ENCODE data around the gene MSI2. TPM values are rescaled to one million over a fixed set of nuclear protein-coding genes. Genes with fewer than 3 reads are reported as not detected.

Gene MSI2
- total RNA-seq, 4 donors from 2014 or later: 27.3 to 50.4 (median 36.8) TPM

DNA sequence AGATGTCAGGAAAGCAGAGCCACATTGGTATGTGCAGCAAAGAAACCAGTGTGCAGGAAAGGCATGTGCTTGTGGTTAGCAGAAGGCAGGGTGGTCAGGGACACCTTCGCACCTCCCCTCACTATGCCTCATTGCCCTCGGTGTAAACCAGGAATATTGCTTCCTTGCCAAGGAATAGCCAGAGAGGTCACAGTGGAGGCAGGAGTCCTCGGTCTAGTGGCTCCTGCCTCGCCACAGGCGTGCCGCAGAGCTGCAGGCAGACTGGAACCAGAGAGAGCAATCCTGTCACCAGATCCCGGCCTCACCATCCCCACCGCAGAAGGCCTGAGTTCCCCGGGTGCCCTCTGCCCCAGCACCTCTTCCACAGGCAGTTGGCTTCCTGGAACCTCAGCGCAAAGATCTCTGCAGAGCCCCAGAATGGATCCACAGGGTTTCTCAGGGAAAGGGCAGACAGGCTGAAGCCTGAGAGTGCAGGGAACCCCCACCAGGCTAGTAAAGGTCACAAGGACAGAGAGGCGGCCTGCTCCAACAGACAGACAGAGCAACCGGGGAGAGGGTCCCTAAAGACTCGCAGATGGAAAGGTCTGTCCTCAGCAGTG is 467.2 kb downstream of the MSI2 start:
- 80 to 100% methylated on average over 1 of the region's 13 CpGs for WGBS, 2 donors (ENCODE audit: low coverage in 1 of 2)
- TF ChIP-seq POLR2AphosphoS5 (IDR thresholded peaks at IDR 0.05) (no peak), POLR2A (IDR thresholded peaks at IDR 0.05) (no peak), EP300 (IDR thresholded peaks at IDR 0.05) (no peak)
- TF ChIP-seq, protein P1, sequence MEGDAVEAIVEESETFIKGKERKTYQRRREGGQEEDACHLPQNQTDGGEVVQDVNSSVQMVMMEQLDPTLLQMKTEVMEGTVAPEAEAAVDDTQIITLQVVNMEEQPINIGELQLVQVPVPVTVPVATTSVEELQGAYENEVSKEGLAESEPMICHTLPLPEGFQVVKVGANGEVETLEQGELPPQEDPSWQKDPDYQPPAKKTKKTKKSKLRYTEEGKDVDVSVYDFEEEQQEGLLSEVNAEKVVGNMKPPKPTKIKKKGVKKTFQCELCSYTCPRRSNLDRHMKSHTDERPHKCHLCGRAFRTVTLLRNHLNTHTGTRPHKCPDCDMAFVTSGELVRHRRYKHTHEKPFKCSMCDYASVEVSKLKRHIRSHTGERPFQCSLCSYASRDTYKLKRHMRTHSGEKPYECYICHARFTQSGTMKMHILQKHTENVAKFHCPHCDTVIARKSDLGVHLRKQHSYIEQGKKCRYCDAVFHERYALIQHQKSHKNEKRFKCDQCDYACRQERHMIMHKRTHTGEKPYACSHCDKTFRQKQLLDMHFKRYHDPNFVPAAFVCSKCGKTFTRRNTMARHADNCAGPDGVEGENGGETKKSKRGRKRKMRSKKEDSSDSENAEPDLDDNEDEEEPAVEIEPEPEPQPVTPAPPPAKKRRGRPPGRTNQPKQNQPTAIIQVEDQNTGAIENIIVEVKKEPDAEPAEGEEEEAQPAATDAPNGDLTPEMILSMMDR (IDR thresholded peaks at IDR 0.05): no peak

DNA sequence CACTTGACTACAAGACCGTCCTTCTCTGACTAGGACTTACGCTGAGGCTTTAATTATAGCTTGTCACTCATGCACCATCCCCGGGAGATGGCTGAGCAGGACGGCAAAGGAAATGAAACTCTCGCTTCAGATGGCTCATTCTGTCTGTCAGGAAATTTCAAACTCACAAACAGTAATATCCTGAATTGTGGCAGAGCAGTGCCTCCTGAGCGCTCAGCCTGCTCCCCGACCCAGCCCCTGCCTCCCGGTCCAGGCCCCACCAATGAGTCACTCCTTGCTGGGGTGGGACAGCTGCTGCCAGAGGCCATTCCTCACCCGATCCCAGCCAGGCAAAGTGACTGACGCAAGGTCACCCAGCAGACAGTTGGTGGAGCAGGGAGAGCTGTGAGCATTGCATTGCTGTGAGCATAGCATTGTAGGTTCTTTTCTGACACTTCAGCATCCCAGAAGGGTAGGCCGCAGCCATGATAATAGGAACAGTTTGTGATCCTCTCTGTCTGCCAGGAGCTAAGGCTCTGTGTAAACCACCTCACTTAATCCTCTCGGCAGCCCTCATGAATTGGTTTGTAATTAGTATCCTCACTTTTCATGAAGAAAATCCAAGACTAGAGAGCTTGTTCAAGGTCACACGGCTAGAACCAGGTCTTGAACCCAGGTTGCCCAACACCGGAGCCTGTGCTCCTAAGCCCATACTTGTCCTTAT is 467.9 kb downstream of the MSI2 start:
- 75 to 78% methylated on average over 5 to 9 of the region's 14 CpGs for WGBS, 2 donors (ENCODE audit: low coverage in 1 of 2)
- Histone ChIP-seq H3K27ac (no peak overlapping the region), H3K4me1 (no peaks in the 10 kb centered on the region), H3K4me3 (no peak overlapping the region), H3K36me3 (no peaks in the 10 kb centered on the region), H3K27me3 (no peaks in the 10 kb centered on the region), H3K9me3 (no peaks in the 10 kb centered on the region)
- TF ChIP-seq EP300 (IDR thresholded peaks at IDR 0.05) (no peak), POLR2AphosphoS5 (IDR thresholded peaks at IDR 0.05) (no peak), POLR2A (IDR thresholded peaks at IDR 0.05) (no peak)
- TF ChIP-seq, protein P1 (IDR thresholded peaks at IDR 0.05): no peak
- ATAC-seq: no peak

More for the DNA sequence above, 467.2 kb downstream of the MSI2 start:
- H3K27me3 ChIP-seq: no peaks in the 10 kb centered on the region
- no peaks in the 10 kb centered on the region for H3K4me1 ChIP-seq
- no peak overlapping the region for H3K27ac ChIP-seq
- ATAC-seq: no peak
- no peaks in the 10 kb centered on the region for H3K9me3 ChIP-seq
- H3K36me3 ChIP-seq: no peaks in the 10 kb centered on the region
- no peak overlapping the region for H3K4me3 ChIP-seq

DNA sequence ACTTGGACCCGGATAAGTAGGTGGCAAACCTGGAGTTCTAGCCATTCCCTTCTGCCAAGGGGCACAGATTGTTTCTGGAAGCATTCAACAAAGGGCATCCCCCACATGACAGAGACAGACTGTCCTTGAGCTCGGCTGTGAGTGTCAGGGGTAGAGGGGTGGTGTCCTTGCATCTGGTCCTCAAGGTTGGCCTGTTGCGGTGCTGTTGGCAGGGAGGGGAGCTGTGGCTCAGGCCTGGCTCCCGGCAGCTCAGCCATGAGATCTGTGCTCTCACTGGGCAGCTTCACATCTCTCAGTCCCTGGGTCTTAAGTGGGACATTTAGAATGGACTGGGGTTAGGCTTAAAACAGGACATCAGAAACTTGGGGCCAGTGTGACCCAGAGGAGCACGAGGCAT is 468.4 kb downstream of the MSI2 start:
- no peaks in the 10 kb centered on the region for H3K27me3 ChIP-seq
- H3K9me3 ChIP-seq: no peaks in the 10 kb centered on the region
- WGBS, 2 donors (ENCODE audit: low coverage in 1 of 2): 92 to 100% methylated on average over 1 to 2 of the region's 5 CpGs
- no peak for TF ChIP-seq EP300 (IDR thresholded peaks at IDR 0.05)
- TF ChIP-seq POLR2A (IDR thresholded peaks at IDR 0.05): no peak
- TF ChIP-seq, protein P1 (IDR thresholded peaks at IDR 0.05): no peak
- TF ChIP-seq POLR2AphosphoS5 (IDR thresholded peaks at IDR 0.05): no peak
- H3K27ac ChIP-seq: no peak overlapping the region
- no peaks in the 10 kb centered on the region for H3K36me3 ChIP-seq
- no peaks in the 10 kb centered on the region for H3K4me1 ChIP-seq
- no peak for ATAC-seq
- H3K4me3 ChIP-seq: no peak overlapping the region

DNA sequence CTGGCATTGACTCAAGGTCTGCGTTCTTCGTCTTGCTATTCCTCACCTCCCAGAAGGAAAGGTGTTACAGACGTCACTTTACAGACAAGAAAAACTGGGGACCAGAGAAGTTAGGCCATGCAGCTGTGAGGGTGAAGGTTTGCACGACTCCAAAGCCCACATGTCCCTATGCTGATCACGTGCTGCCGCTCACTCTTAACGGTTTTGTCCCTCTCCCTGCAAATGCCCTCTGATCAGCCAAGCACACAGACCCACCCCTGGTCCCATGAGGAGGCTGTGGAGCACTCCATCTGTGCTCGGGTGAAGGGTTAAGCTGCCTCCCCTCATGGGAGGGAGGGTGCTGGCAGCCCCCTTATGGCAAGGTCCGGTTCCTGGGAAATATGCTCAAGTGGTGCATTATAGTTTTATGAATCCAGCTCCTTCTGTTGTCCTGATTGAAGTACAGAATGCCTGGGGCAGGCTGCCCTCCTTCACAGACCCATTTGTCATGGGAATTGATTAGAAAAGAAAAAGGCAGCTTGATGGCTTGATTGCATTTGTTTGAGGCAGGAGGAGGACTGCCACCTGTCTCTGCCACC is 470.0 kb downstream of the MSI2 start:
- 92% methylated on average over 7 of the region's 9 CpGs; no CpG with 5 or more reads in 1 of the 2 donors for WGBS, 2 donors (ENCODE audit: low coverage in 1 of 2)
- H3K36me3 ChIP-seq: no peaks in the 10 kb centered on the region
- TF ChIP-seq, protein P1 (IDR thresholded peaks at IDR 0.05): no peak
- TF ChIP-seq POLR2A (IDR thresholded peaks at IDR 0.05): no peak
- no peak for TF ChIP-seq EP300 (IDR thresholded peaks at IDR 0.05)
- TF ChIP-seq POLR2AphosphoS5 (IDR thresholded peaks at IDR 0.05): no peak
- H3K27ac ChIP-seq: no peak overlapping the region
- ATAC-seq: no peak
- H3K4me1 ChIP-seq: peaks cover 0 to under 1% (median 0%) of the 10 kb centered on the region in 3 donors
- no peaks in the 10 kb centered on the region for H3K27me3 ChIP-seq
- H3K4me3 ChIP-seq: no peak overlapping the region
- no peaks in the 10 kb centered on the region for H3K9me3 ChIP-seq

Data from gastroesophageal sphincter (tissue), 4 donors.